Measurements from ENCODE around the gene SIRPB2. TPM values are rescaled to one million over a fixed set of nuclear protein-coding genes. Genes with fewer than 3 reads are reported as not detected.

The SIRPB2 gene
- not detected in 2 replicates for total RNA-seq

DNA sequence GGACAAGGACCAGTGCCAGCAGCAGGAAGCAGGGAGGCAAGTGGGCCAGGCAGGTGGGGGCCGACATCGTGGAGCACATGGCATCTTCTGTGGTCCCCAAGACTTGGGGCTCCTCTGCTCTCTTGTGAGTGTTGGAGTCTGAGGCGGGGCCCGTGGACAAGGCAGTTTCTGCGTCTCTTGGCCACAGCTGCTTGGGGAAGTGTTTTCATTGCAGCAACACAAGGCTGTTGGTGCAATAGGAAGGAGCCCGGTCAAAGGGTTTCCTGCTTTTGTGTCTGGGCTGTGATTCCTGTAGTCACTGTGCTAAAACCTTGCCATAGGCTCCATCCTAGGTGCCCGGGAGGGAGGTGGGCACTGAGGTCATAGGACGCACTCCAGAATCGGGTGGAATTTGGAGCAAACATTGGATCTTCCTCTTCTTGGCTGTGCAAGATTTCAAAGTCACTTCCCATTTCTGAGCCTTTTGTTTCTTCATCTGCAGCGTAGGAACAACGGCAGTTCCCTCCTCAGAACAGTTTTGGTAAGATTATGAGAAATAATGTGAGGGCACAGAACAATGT, at the start of gene SIRPB2:
SIRPB2 (minus strand) TSS at position 140 of the 560 bp plus-strand sequence; CDS start at position 79, 61 bp downstream.
- Mint-ChIP-seq H3K36me3 (ENCODE audit: low read depth) (no peaks in the 10 kb centered on the region), H3K27ac (no peak within 1 kb of the TSS), H3K27me3 (peaks cover 47% of the 10 kb centered on the region), H3K4me3 (no peak within 1 kb of the TSS), H3K9me3 (no peaks in the 10 kb centered on the region), H3K4me1 (peaks cover 15% of the 10 kb centered on the region)
- peak; percentile 49 for DNase-seq
- intact Hi-C loops (cut with micrococcal nuclease), result no loop called here

DNA sequence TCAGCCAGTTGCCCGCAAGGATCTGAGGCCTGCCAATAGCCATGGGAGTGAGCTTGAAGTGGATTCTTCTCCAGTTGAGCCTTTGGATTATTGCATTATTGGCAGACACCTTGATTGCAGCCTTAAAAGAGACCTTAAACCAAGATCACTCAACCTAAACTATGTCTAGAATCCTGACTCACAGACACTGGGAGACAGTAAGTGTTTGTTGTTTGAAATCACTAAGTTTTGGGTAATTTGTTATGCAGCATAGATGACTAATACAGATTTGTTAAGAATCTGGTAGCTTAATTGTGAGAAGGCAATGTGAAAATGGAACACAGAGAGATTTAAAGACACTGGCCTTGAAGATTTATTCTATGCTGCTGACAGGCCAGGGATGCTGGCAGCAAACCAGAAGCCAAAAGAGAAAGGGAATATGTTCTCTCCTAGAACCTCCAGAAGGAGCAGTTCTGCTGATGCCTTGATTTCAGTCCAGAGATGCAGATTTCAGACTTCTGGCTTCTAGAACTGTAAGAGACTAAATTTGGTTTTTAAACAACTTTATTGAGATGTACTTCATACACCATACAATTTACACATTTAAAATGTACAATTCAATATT, 48.7 kb upstream of the SIRPB2 start:
- H3K9me3 Mint-ChIP-seq, result peaks cover 25% of the 10 kb centered on the region
- no peak overlapping the region for H3K4me3 Mint-ChIP-seq
- DNase-seq, result no peak
- peaks cover 7% of the 10 kb centered on the region for H3K4me1 Mint-ChIP-seq
- no peaks in the 10 kb centered on the region for H3K36me3 Mint-ChIP-seq (ENCODE audit: low read depth)
- intact Hi-C loops (cut with micrococcal nuclease), result no loop called here
- H3K27me3 Mint-ChIP-seq, result peaks cover 16% of the 10 kb centered on the region
- no peak overlapping the region for H3K27ac Mint-ChIP-seq

DNA sequence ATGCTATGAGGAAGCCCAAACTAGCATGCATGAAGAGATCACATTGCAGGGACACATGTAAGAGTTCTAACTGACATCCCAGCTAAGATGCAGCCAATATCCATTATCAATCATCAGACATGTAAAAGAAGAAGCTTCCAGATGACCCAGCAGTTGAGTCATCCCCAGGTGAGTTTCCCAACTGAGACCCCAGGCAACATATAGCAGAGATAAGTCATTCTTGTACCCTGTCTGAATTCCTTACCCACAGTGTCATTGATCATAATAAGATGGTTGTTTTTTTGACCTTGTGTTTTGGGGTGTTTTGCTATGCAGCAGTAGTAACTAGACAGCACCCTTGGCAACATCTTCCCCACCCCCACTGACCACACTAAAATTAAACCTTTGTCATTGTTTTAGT, 47.4 kb upstream of the SIRPB2 start:
- H3K9me3 Mint-ChIP-seq, result peaks cover 17% of the 10 kb centered on the region
- no peak overlapping the region for H3K4me3 Mint-ChIP-seq
- H3K4me1 Mint-ChIP-seq, result peaks cover 7% of the 10 kb centered on the region
- peaks cover 11% of the 10 kb centered on the region for H3K27me3 Mint-ChIP-seq
- intact Hi-C loops (cut with micrococcal nuclease), result no loop called here
- no peak for DNase-seq
- no peak overlapping the region for H3K27ac Mint-ChIP-seq
- H3K36me3 Mint-ChIP-seq (ENCODE audit: low read depth), result no peaks in the 10 kb centered on the region

GRCh38 chr20:1537731-1538058, 46.5 kb upstream of the SIRPB2 start:
- H3K27ac Mint-ChIP-seq, result no peak overlapping the region

GRCh38 chr20:1536893-1537730, 45.9 kb upstream of the SIRPB2 start:
- H3K36me3 Mint-ChIP-seq (ENCODE audit: low read depth), result no peaks in the 10 kb centered on the region
- intact Hi-C loops (cut with micrococcal nuclease), result no loop called here
- H3K9me3 Mint-ChIP-seq, result peaks cover 15% of the 10 kb centered on the region
- peak; percentile 37 for DNase-seq
- H3K4me1 Mint-ChIP-seq, result peaks cover 7% of the 10 kb centered on the region
- peaks cover 5% of the 10 kb centered on the region for H3K27me3 Mint-ChIP-seq
- H3K27ac Mint-ChIP-seq, result no peak overlapping the region
- no peak overlapping the region for H3K4me3 Mint-ChIP-seq

More at GRCh38 chr20:1537731-1538058, 46.5 kb upstream of the SIRPB2 start:
- Mint-ChIP-seq H3K27me3 (peaks cover 7% of the 10 kb centered on the region), H3K9me3 (peaks cover 15% of the 10 kb centered on the region), H3K36me3 (ENCODE audit: low read depth) (no peaks in the 10 kb centered on the region), H3K4me1 (peaks cover 7% of the 10 kb centered on the region), H3K4me3 (no peak overlapping the region)
- no peak for DNase-seq
- intact Hi-C loops (cut with micrococcal nuclease), result no loop called here

DNA sequence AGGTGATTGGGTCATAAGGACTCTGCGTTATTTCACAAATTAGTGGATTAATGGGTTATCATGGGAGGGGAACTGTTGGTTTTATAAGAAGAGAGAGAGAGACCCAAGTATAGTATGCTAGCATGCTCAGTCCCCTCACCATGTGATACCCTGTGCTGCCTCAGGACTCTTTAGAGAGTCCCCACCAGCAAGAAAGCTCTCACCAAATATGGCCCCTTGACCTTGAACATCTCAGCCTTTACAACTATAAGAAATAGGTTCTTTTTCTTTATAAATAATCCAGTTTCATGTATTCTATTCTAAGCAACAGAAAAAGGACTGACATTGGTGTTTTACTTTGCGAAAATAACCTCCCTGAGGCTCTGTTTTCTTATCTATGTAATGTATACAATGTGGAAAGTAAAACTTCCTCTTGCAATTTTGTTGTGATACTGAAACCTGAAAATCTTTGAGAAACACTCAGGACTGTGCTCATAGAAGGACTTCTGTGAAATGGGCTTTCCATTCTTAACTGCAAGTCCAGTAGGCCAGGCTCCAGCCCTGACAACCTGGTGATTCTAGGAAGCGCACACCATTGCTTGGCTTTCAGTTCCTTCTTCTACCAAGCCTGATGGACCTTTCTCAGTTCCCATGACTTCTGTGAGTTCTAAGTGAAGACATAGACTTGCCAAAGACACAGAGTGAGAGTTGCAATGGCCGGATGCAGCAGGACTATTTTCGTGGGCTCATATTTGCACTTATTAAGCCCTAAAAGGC, 44.4 kb upstream of the SIRPB2 start:
- Mint-ChIP-seq H3K4me3 (no peak overlapping the region), H3K27ac (no peak overlapping the region), H3K27me3 (no peaks in the 10 kb centered on the region)

GRCh38 chr20:1534526-1534925, 43.3 kb upstream of the SIRPB2 start:
- Mint-ChIP-seq H3K4me1 (peaks cover 5% of the 10 kb centered on the region), H3K36me3 (ENCODE audit: low read depth) (no peaks in the 10 kb centered on the region), H3K27ac (no peak overlapping the region), H3K27me3 (peaks cover 1% of the 10 kb centered on the region), H3K9me3 (peaks cover under 1% of the 10 kb centered on the region), H3K4me3 (no peak overlapping the region)
- intact Hi-C loops (cut with micrococcal nuclease), result no loop called here
- DNase-seq, result peak; percentile 41

More for the DNA sequence above, 44.4 kb upstream of the SIRPB2 start:
- H3K4me1 Mint-ChIP-seq, result peaks cover 7% of the 10 kb centered on the region
- intact Hi-C loops (cut with micrococcal nuclease), result no loop called here
- H3K36me3 Mint-ChIP-seq (ENCODE audit: low read depth), result no peaks in the 10 kb centered on the region
- peak; percentile 42 for DNase-seq
- H3K9me3 Mint-ChIP-seq, result peaks cover 4% of the 10 kb centered on the region

GRCh38 chr20:1533059-1533458, 41.8 kb upstream of the SIRPB2 start:
- DNase-seq, result peak; percentile 69
- Mint-ChIP-seq H3K27me3 (peaks cover 3% of the 10 kb centered on the region), H3K9me3 (no peaks in the 10 kb centered on the region), H3K4me3 (no peak overlapping the region), H3K27ac (no peak overlapping the region), H3K4me1 (peaks cover 5% of the 10 kb centered on the region), H3K36me3 (ENCODE audit: low read depth) (no peaks in the 10 kb centered on the region)
- intact Hi-C loops (cut with micrococcal nuclease), result loop anchor here (1.0 to 2.0 kb wide), 2 partner anchors 201 to 244 kb away; no protein-coding TSS in a partner anchor

- Mint-ChIP-seq H3K36me3 (ENCODE audit: low read depth) (no peaks in the 10 kb centered on the region), H3K4me1 (no peaks in the 10 kb centered on the region), H3K9me3 (no peaks in the 10 kb centered on the region), H3K27me3 (peaks cover 7% of the 10 kb centered on the region), H3K4me3 (no peak overlapping the region), H3K27ac (no peak overlapping the region)
- peak; percentile 7 for DNase-seq
- intact Hi-C loops (cut with micrococcal nuclease), result no loop called here
Observed at GRCh38 chr20:1528811-1529210, 37.6 kb upstream of the SIRPB2 start.

DNA sequence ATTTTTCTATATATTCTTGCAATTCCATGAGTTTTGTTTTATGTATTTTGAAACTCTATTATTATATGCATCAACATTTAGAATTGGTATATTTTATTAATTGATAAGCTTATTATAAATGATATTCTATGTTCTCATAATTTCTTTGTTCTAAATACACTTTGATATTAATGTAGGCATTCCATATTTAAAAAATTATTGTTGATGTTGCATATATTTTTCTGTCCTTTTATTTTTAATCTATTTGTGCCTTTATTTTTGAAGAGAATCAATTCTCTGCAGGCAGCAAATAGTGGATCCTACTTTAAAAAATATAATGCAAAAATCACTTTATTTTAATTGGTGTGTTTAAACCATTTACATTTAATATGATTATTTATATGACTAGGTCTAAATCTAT, 36.7 kb upstream of the SIRPB2 start:
- intact Hi-C loops (cut with micrococcal nuclease), result no loop called here
- Mint-ChIP-seq H3K36me3 (ENCODE audit: low read depth) (no peaks in the 10 kb centered on the region), H3K27ac (no peak overlapping the region), H3K4me1 (no peaks in the 10 kb centered on the region), H3K27me3 (peaks cover 7% of the 10 kb centered on the region), H3K4me3 (no peak overlapping the region), H3K9me3 (no peaks in the 10 kb centered on the region)
- DNase-seq, result no peak

DNA sequence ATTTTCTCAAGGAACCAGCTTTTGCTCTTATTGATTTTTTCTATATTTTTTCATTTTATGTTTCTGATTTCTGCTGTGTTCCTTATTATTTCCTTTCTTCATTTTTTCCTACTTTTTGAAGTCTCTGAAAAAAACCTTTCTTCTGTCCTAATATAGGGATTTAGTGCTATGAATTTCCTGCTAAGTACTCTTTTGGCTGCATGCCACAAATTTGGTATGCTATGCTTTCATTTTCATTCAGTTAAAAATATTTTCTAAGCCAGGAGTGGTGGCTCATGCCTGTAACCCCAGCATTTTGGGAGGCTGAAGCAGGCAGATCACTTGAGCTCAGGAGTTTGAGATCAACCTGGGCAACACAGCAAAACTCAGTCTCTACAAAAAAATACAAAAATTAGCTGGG, 35.7 kb upstream of the SIRPB2 start:
- H3K4me3 Mint-ChIP-seq, result no peak overlapping the region
- peaks cover 9% of the 10 kb centered on the region for H3K27me3 Mint-ChIP-seq
- no peaks in the 10 kb centered on the region for H3K9me3 Mint-ChIP-seq
- H3K4me1 Mint-ChIP-seq, result no peaks in the 10 kb centered on the region
- H3K36me3 Mint-ChIP-seq (ENCODE audit: low read depth), result no peaks in the 10 kb centered on the region
- no peak for DNase-seq
- no peak overlapping the region for H3K27ac Mint-ChIP-seq
- intact Hi-C loops (cut with micrococcal nuclease), result no loop called here

- Mint-ChIP-seq H3K9me3 (no peaks in the 10 kb centered on the region), H3K4me1 (no peaks in the 10 kb centered on the region), H3K4me3 (no peak overlapping the region), H3K27me3 (peaks cover 10% of the 10 kb centered on the region), H3K27ac (no peak overlapping the region), H3K36me3 (ENCODE audit: low read depth) (no peaks in the 10 kb centered on the region)
- no peak for DNase-seq
- intact Hi-C loops (cut with micrococcal nuclease), result no loop called here
Observed at GRCh38 chr20:1526310-1526709, 35.1 kb upstream of the SIRPB2 start.

DNA sequence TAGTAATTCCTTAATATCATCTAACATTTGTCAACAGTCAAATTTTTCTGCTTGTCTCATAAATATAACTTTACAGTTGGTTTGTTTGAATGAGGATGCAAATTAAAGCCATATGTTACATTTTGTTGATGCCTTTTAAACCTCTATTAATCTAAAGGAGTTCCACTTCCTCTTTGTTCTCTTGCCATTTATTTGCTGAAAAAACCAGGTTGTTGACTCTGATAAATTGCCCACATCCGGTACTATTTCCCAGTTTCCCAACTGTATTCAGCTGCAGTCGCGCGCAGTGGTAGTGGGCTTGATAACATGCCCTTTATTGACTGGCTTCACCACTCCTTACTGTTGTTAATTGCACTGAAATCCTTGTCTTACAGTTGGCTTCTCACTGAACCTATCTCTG, 32.8 kb upstream of the SIRPB2 start:
- intact Hi-C loops (cut with micrococcal nuclease), result no loop called here
- Mint-ChIP-seq H3K36me3 (ENCODE audit: low read depth) (no peaks in the 10 kb centered on the region), H3K27me3 (peaks cover 15% of the 10 kb centered on the region), H3K9me3 (no peaks in the 10 kb centered on the region), H3K27ac (no peak overlapping the region), H3K4me1 (no peaks in the 10 kb centered on the region), H3K4me3 (no peak overlapping the region)
- DNase-seq, result no peak

GRCh38 chr20:1517010-1517409, 25.8 kb upstream of the SIRPB2 start:
- Mint-ChIP-seq H3K4me1 (no peaks in the 10 kb centered on the region), H3K36me3 (ENCODE audit: low read depth) (no peaks in the 10 kb centered on the region), H3K27ac (no peak overlapping the region), H3K4me3 (no peak overlapping the region), H3K9me3 (peaks cover 13% of the 10 kb centered on the region), H3K27me3 (peaks cover 12% of the 10 kb centered on the region)
- intact Hi-C loops (cut with micrococcal nuclease), result no loop called here
- peak; percentile 21 for DNase-seq

Measured in activated CD4-positive, alpha-beta T cell treated with anti-CD3 and anti-CD28 coated beads, Interleukin-2, amount 10 ng/mL, durations not matched to agents 24 days and 14 days (primary cell).